Activated CD4-positive, alpha-beta T cell treated with anti-CD3 and anti-CD28 coated beads for 36 hours (primary cell): ENCODE data around the gene NBEA. TPM values are rescaled to one million over a fixed set of nuclear protein-coding genes. Genes with fewer than 3 reads are reported as not detected.

Experiments
- ATAC-seq: fragments of 200-7000 bp; cut with Tn5 transposase; one replicate; pipeline ENCODE4 v1.10.0; 2021; ENCODE audit warnings: mild to moderate bottlenecking, moderate library complexity
- CTCF ChIA-PET: fragments of 350-600 bp; sonication (Branson Sonifier 250); formaldehyde crosslinking; loops from one replicate; lab custom pipeline; 2021; ENCODE audit warnings: antibody characterized with exemption; lab: Charles Lee
- POLR2A ChIA-PET: fragments of 350-600 bp; sonication (Branson Sonifier 250); formaldehyde crosslinking; loops from one replicate; lab custom pipeline; 2021; ENCODE audit warnings: antibody characterized with exemption, inconsistent platforms; lab: Charles Lee
- DNase-seq: peaks from one replicate; pipeline ENCODE4 v3.0.0-alpha.2; 2020
- H3K27ac Mint-ChIP-seq: one replicate; pipeline ENCODE4 v1.8.0; 2021; ENCODE audit warnings: mixed read lengths
- H3K27me3 Mint-ChIP-seq: one replicate; pipeline ENCODE4 v1.8.0; 2021; ENCODE audit warnings: mixed read lengths
- H3K36me3 Mint-ChIP-seq: one replicate; pipeline ENCODE4 v1.8.0; 2021; ENCODE audit warnings: low read depth, mixed read lengths
- H3K4me1 Mint-ChIP-seq: one replicate; pipeline ENCODE4 v1.8.0; 2021; ENCODE audit warnings: mixed read lengths
- H3K4me3 Mint-ChIP-seq: one replicate; pipeline ENCODE4 v1.8.0; 2021; ENCODE audit warnings: mild to moderate bottlenecking, moderate library complexity, mixed read lengths
- H3K9me3 Mint-ChIP-seq: one replicate; pipeline ENCODE4 v1.8.0; 2021; ENCODE audit warnings: low read depth, mixed read lengths
- intact Hi-C, 2 experiments: fragments of 100-400 bp; cut with DNase I in 1 of 2; cut with micrococcal nuclease in 1 of 2; formaldehyde crosslinking; loops; one replicate each; pipeline versions ENCODE4 v1.14.2 to v1.15.1; 2022 to 2024; cut with DNase I, micrococcal nuclease
- total RNA-seq, 2 experiments: library from RNA; stranded (reverse); gene quantifications; one replicate each; pipeline ENCODE4 v1.2.3, GENCODE V29; 2021

The NBEA gene
- total RNA-seq, 2 experiments from 2014 or later = 0.39 to 0.44 TPM

- no peaks in the 10 kb centered on the region for H3K9me3 Mint-ChIP-seq
- ChIA-PET CTCF (no interaction called here), POLR2A (no interaction called here)
- H3K36me3 Mint-ChIP-seq = no peaks in the 10 kb centered on the region
- no peak overlapping the region for H3K4me3 Mint-ChIP-seq
- no peaks in the 10 kb centered on the region for H3K4me1 Mint-ChIP-seq
- intact Hi-C loops = no loop called here
- no peak overlapping the region for H3K27ac Mint-ChIP-seq
- H3K27me3 Mint-ChIP-seq = no peaks in the 10 kb centered on the region
- DNase-seq = no peak
- ATAC-seq = no peak
Measured at GRCh38 chr13:35285677-35286076, 343.6 kb downstream of the NBEA start.

DNA sequence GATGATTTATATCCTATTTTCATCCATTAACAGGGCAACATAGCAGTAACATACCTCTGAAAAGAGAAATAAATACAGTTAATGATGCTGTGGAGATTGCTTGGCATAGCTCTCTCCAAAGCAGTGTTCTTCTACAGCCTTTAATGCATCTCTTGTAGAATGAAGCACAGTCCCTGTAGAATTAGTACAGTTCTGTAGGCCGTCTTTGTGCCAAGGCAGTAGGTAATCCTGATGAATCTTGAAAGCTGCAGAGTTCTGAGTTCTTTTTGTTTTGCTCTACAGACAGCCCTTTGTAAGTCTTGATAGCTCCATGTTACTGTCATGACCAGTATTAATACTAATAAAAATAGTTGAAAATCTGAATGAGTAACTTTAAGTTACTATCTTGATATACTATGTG lies 350.3 kb downstream of the NBEA start:
- POLR2A ChIA-PET = no interaction called here
- Mint-ChIP-seq H3K4me3 (no peak overlapping the region), H3K36me3 (no peaks in the 10 kb centered on the region), H3K4me1 (no peaks in the 10 kb centered on the region), H3K27ac (no peak overlapping the region), H3K9me3 (no peaks in the 10 kb centered on the region), H3K27me3 (no peaks in the 10 kb centered on the region)
- DNase-seq (no peak), ATAC-seq (no peak)
- CTCF ChIA-PET = interaction anchor here (0.5 kb wide), 1 partner anchor 17 kb away, joined by 3 read pairs; no protein-coding TSS in a partner anchor
- intact Hi-C loops = no loop called here

DNA sequence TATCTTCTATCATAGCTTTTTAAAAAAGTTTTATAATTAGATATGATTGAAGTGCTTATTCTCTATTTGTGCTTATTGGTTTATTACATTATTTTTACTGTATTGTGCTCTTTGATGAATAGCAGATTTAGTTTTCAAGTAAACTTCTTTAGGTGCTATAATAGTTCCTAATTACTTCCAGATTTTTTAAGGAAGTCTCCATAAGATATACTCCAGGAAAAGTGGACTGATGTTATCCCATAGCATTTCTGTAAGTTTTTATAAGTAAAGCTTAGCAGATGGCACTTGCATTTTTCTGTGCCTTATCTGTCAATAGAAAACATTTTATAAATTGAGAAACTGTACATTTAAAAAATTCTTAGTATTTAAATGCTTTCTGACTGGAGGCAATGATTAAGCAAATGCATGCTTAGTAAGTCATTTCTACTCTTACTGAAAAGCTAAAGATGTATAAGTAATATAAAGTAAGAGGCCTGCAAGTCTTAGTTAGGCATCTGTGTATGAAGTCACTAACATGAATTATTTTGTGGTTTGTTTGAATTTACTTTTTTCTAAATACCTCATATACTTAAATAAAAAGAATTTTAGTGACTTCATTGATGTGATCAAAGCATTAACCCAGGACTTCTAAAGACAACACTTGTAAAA lies 351.6 kb downstream of the NBEA start:
- ChIA-PET POLR2A (no interaction called here), CTCF (no interaction called here)
- no peaks in the 10 kb centered on the region for H3K4me1 Mint-ChIP-seq

DNA sequence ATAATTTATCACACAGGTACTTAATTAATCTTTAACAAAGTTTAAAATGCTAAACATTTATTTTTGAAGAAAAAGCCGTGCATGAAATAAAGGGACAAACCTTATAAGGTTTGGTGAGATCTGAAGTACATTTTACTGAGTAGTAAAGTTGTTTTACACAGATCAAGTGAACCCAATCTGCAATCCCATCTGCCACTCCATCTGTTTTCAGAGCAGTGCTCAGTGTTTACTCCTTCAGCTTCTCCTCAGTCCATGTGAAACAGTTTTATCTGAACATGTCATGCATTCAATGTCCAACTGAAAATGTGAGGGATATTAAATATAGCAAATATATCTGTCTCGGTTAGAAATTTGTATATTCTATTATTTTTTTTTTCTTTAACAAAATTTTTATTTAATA lies 367.6 kb downstream of the NBEA start:
- Mint-ChIP-seq H3K27ac (no peak overlapping the region), H3K4me1 (no peaks in the 10 kb centered on the region), H3K36me3 (no peaks in the 10 kb centered on the region), H3K9me3 (no peaks in the 10 kb centered on the region), H3K4me3 (no peak overlapping the region), H3K27me3 (no peaks in the 10 kb centered on the region)
- DNase-seq (no peak), ATAC-seq (no peak)
- CTCF ChIA-PET = interaction anchor here (0.6 kb wide), 1 partner anchor 18 kb away, joined by 3 read pairs; no protein-coding TSS in a partner anchor
- POLR2A ChIA-PET = no interaction called here
- intact Hi-C loops = no loop called here

More for the DNA sequence above, 351.6 kb downstream of the NBEA start:
- intact Hi-C loops = no loop called here
- DNase-seq = no peak
- H3K27ac Mint-ChIP-seq = no peak overlapping the region
- no peaks in the 10 kb centered on the region for H3K27me3 Mint-ChIP-seq
- H3K4me3 Mint-ChIP-seq = no peak overlapping the region
- H3K36me3 Mint-ChIP-seq = no peaks in the 10 kb centered on the region
- no peak for ATAC-seq
- no peaks in the 10 kb centered on the region for H3K9me3 Mint-ChIP-seq

GRCh38 chr13:35332134-35332533 lies 390.1 kb downstream of the NBEA start:
- H3K4me3 Mint-ChIP-seq = no peak overlapping the region
- intact Hi-C loops = no loop called here
- DNase-seq (no peak), ATAC-seq (no peak)
- POLR2A ChIA-PET = no interaction called here
- no peak overlapping the region for H3K27ac Mint-ChIP-seq
- peaks cover 7% of the 10 kb centered on the region for H3K9me3 Mint-ChIP-seq
- H3K4me1 Mint-ChIP-seq = no peaks in the 10 kb centered on the region
- CTCF ChIA-PET = no interaction called here
- peaks cover 3% of the 10 kb centered on the region for H3K36me3 Mint-ChIP-seq
- H3K27me3 Mint-ChIP-seq = no peaks in the 10 kb centered on the region

GRCh38 chr13:35333157-35333556 lies 391.1 kb downstream of the NBEA start:
- Mint-ChIP-seq H3K27me3 (no peaks in the 10 kb centered on the region), H3K9me3 (peaks cover 7% of the 10 kb centered on the region), H3K4me1 (no peaks in the 10 kb centered on the region), H3K36me3 (no peaks in the 10 kb centered on the region), H3K27ac (no peak overlapping the region), H3K4me3 (no peak overlapping the region)
- ATAC-seq = no peak
- intact Hi-C loops = no loop called here
- ChIA-PET CTCF (no interaction called here), POLR2A (no interaction called here)
- DNase-seq = no peak

- Mint-ChIP-seq H3K4me3 (no peak overlapping the region), H3K9me3 (peaks cover 4% of the 10 kb centered on the region), H3K36me3 (no peaks in the 10 kb centered on the region), H3K27ac (no peak overlapping the region), H3K27me3 (no peaks in the 10 kb centered on the region), H3K4me1 (no peaks in the 10 kb centered on the region)
- ChIA-PET POLR2A (no interaction called here), CTCF (no interaction called here)
- intact Hi-C loops = no loop called here
- no peak for ATAC-seq
- DNase-seq = no peak
Measured at GRCh38 chr13:35342440-35342839, 400.4 kb downstream of the NBEA start.

GRCh38 chr13:35343417-35343816 lies 401.3 kb downstream of the NBEA start:
- no peak overlapping the region for H3K4me3 Mint-ChIP-seq
- H3K4me1 Mint-ChIP-seq = no peaks in the 10 kb centered on the region
- ATAC-seq (no peak), DNase-seq (no peak)
- peaks cover 3% of the 10 kb centered on the region for H3K9me3 Mint-ChIP-seq
- H3K27me3 Mint-ChIP-seq = no peaks in the 10 kb centered on the region
- no peak overlapping the region for H3K27ac Mint-ChIP-seq
- CTCF ChIA-PET = no interaction called here
- no peaks in the 10 kb centered on the region for H3K36me3 Mint-ChIP-seq
- POLR2A ChIA-PET = no interaction called here
- intact Hi-C loops = no loop called here

- ChIA-PET CTCF (no interaction called here), POLR2A (no interaction called here)
- Mint-ChIP-seq H3K4me1 (no peaks in the 10 kb centered on the region), H3K27ac (no peak overlapping the region), H3K9me3 (no peaks in the 10 kb centered on the region), H3K36me3 (no peaks in the 10 kb centered on the region), H3K27me3 (no peaks in the 10 kb centered on the region), H3K4me3 (no peak overlapping the region)
- ATAC-seq = no peak
- intact Hi-C loops = no loop called here
- DNase-seq = no peak
Measured at GRCh38 chr13:35345992-35346391, 403.9 kb downstream of the NBEA start.

- no peak overlapping the region for H3K27ac Mint-ChIP-seq
- ChIA-PET POLR2A (no interaction called here), CTCF (no interaction called here)
- no peak for DNase-seq
- ATAC-seq = no peak
- no peaks in the 10 kb centered on the region for H3K4me1 Mint-ChIP-seq
- H3K9me3 Mint-ChIP-seq = no peaks in the 10 kb centered on the region
- H3K36me3 Mint-ChIP-seq = no peaks in the 10 kb centered on the region
- no peak overlapping the region for H3K4me3 Mint-ChIP-seq
- intact Hi-C loops = no loop called here
- no peaks in the 10 kb centered on the region for H3K27me3 Mint-ChIP-seq
Measured at GRCh38 chr13:35346494-35346893, 404.4 kb downstream of the NBEA start.

GRCh38 chr13:35347679-35348205 lies 405.7 kb downstream of the NBEA start:
- Mint-ChIP-seq H3K9me3 (no peaks in the 10 kb centered on the region), H3K4me1 (no peaks in the 10 kb centered on the region), H3K27ac (no peak overlapping the region), H3K4me3 (no peak overlapping the region), H3K36me3 (no peaks in the 10 kb centered on the region), H3K27me3 (no peaks in the 10 kb centered on the region)
- ChIA-PET POLR2A (no interaction called here), CTCF (interaction anchor here (0.6 kb wide), 1 partner anchor 486 kb away, joined by 3 read pairs; no protein-coding TSS in a partner anchor)
- no peak for DNase-seq
- intact Hi-C loops = no loop called here
- ATAC-seq = no peak

GRCh38 chr13:35349052-35349451 lies 407.0 kb downstream of the NBEA start:
- CTCF ChIA-PET = no interaction called here
- intact Hi-C loops = no loop called here
- H3K27me3 Mint-ChIP-seq = no peaks in the 10 kb centered on the region
- DNase-seq = no peak
- H3K4me1 Mint-ChIP-seq = no peaks in the 10 kb centered on the region
- H3K36me3 Mint-ChIP-seq = no peaks in the 10 kb centered on the region
- no peak overlapping the region for H3K27ac Mint-ChIP-seq
- no peak for ATAC-seq
- POLR2A ChIA-PET = no interaction called here
- H3K4me3 Mint-ChIP-seq = no peak overlapping the region
- no peaks in the 10 kb centered on the region for H3K9me3 Mint-ChIP-seq
